NCI-H345 (cell line): ENCODE measurements around the gene MGAT5B.
"Not testable (repeated sequence)": the region's sequence is repeated elsewhere in the genome, so short reads cannot be mapped to it uniquely, and the experiment has no call there.

ENCODE experiments used
- DNase-seq: peaks from one replicate; lab custom pipeline; 2025; lab: John Stamatoyannopoulos, UW

MGAT5B gene

DNA sequence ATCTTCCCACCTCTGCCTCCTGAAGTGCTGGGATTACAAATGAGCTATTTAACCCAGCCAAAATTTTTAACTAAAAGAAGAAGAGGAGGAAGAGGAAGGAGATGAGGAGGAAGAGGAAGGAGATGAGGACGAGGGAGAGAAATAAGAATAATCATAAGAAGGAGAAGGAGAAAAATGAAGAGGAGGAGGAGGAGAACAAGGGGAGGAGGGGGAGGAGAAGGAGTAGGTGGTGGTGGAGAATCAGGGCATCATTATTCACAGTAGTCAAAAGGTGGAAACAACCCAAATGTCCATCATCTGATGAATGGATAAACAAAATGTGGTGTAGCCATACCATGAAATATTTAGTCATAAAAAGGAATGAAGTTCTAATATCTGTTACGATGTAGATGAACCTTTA, 21.2 kb upstream of the MGAT5B start:
- DNase-seq: no peak

GRCh38 chr17:76848670-76849069, 19.5 kb upstream of the MGAT5B start:
- DNase-seq: no peak

- not testable (repeated sequence) for DNase-seq
Measured at GRCh38 chr17:76849160-76849559, 19.0 kb upstream of the MGAT5B start.

DNA sequence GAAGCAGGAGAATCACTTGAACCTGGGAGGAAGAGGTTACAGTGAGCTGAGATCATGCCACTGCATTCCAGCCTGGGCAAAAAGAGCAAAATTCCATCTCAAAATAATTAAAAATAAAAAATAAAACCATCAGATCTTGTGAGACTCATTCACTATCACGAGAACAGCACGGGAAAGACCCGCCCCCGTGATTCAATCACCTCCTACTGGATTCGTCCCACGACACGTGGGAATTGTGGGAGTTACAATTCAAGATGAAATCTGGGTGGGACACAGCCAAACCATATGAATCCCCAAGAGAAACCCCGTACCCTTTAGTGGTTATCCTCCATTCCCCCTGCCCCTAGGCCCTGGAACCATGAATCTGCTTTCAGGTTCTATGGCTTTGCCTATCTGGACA, 15.4 kb upstream of the MGAT5B start:
- DNase-seq: no peak

DNA sequence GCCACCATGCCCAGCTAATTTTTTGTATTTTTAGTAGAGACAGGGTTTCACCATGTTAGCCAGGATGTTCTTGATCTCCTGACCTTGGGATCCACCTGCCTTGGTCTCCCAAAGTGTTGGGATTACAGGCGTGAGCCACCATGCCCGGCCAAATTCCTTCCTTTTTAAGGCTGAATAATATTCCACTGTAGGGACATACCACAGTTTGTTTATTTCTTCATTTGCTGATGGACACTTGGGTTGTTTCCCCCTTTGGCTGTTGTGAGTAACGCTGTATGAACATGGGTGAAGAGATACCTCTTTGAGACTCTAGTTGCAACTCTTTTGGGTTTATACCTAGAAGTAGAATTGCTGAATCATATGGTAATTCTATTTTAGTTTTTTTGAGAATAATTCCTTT, 13.1 kb upstream of the MGAT5B start:
- DNase-seq: no peak

- no peak for DNase-seq
Measured at GRCh38 chr17:76862079-76862478, 6.1 kb upstream of the MGAT5B start.

GRCh38 chr17:76862494-76862893, 5.7 kb upstream of the MGAT5B start:
- no peak for DNase-seq

DNA sequence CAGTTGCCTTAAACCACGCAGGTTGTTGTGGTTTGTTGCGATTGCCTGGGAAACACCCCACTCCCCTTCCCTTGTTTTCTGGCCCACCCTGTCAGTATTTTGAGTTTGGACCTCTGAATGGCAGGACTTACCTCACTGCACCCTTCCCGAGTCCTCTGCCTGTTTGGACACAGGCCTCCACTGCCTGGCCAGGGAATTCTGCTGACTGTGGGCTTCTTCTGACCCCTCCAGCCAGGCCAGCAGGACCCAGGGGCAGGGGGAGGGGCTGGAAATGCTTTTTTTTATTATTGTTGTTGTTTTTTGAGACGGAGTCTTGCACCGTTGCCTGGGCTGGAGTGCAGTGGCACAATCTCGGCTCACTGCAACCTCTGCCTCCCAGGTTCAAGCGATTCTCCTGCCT, 4.2 kb upstream of the MGAT5B start:
- no peak for DNase-seq

DNA sequence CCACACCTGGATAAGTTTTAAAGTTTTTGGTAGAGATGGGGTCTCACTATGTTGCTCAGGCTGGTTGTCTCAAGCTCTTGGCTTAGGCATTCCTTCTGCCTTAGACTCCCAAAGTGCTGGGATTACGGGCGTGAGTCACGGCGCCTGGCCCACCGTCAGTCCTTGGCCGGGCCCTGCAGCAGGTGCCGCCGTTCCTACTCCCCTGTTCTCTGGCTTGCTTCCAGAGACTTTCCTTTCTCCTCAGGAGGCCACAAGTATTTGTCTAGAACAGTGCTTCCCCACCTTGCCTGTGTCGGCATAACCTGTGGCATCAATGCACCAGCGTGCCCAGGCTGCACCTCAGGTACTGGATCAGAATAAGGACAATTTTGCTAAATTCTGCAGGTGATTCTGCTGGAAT, 3.0 kb upstream of the MGAT5B start:
- peak; percentile 37 for DNase-seq

DNA sequence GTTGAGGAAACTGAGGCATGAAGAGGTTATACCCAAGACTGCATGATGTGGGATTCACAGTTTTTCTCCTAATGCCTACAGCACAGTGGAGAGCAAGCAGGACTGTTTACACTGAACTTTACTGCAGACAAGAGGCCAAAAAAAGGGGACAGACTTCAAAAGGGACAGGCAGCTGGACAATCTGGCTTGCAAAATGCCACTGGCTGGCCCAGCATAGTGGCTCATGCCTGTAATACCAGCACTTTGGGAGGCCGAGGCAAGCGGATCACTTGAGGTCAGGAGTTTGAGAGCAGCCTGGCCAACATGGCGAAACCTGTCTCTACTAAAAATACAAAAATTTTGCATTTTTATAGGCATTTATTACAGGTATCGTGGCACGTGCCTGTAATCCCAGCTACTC, 2.0 kb upstream of the MGAT5B start:
- no peak for DNase-seq

DNA sequence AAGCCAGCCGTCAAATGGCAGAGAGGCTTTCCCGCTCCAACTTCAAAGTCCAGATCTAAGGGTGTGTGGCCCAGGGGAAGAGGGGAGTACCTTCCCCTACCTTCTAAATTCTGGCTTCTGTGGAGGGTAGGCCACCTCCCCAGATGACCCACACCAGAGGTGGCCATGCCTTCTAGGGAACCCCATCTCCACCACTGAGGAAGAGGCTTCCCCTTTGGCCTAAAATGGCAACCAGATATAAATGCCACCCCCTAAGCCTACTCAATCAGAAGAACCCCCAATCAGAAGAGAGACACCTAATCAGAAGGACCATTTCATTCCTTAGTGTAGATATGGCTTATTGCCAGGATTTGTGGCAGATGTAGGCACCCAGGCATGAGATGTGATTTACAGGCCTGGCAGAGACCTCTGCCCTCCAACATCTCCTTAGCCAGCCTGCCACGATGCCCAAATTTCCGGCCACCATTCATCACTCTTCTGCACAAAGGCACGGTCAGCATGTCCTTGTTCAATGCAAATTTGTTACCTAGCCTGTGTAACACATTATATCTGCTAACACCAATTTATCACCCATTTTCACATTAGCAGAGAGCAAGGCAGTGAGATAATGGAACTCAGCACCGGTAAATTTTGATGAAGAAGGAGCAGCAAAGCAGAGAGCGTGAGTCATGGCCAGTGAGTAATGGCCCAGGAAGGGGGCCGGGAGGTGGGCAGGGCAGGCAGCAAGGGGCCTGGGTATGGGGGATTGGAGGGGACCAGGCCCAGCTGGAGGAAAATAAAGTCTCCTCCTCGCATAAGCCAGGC, 1.2 kb upstream of the MGAT5B start:
- DNase-seq: peak; percentile 31

DNA sequence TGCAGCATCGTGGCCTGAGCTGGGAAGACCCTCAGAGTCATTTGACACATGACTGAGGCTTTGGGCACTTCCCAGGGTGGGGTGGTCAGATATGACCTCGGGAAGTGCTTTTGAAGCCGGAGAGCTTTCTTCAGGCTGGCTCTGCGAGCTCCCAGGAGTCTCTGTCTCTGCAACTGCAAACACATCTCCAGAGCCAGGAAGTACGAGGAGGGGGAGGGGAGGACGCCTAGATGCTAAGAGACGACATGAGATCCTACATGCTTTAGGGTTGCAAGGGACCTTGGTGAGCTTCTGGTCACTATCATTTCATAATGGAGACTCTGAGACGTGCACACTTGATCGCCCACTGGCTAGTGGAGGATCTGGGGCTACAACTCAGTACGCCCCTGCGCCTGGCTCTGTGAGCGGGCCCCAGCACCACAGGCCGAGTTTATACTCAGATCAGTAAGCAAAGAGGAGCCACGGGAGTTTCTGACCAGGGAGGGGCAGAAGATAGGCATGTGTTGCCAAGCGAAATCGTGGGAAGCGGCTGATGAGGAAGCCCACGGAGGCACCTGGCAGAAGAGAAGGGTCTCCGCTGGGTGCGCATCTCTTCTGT, 527 bp upstream of the MGAT5B start:
- no peak for DNase-seq

GRCh38 chr17:76868669-76869495, 678 bp downstream of the MGAT5B start:
- no peak for DNase-seq

DNA sequence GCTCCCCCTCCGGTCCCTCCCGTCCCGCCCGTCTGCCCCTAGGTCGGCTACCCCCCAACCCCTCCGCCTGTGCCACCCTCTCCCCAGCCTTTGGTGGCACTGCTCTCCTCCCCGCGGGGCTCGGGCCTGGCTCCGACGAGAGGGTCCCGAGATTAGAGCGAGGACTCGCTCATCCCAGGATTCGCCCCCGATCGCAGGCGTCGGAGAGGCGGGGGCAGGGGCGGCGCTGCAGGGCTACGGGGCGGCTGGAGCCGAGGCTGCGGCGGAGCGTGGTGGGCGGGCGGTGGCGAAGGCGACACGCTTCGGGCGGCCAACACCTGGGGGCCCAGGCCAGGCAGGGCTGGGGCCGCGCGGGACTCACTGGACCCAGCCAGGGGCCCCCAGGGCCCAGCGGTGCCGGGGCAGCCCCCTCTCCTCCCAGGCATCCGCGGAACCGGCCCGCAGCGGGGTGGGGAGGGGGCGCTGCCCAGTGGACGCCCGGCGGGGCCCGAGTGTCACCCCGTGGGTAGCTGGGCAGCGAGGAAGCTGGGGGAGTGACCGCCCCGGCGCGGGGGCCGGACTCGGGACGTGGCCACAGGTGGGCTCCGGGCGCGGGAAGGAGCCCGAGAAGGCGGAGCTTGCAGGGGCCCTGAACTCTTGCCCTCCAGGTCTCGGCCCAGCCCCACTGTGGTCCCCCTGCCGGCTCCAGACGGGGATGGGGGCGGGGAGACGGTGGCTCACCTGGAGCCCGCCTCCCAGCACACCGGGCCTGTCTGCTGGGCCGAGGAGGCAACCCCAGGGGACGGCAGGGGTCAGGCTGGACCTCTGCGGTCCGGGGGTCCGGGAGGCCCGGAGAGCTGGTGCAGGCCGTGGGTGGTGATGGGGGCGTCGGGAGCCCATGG, 1.5 kb downstream of the MGAT5B start:
- no peak for DNase-seq

GRCh38 chr17:76870377-76870714, 2.1 kb downstream of the MGAT5B start:
- DNase-seq: no peak

DNA sequence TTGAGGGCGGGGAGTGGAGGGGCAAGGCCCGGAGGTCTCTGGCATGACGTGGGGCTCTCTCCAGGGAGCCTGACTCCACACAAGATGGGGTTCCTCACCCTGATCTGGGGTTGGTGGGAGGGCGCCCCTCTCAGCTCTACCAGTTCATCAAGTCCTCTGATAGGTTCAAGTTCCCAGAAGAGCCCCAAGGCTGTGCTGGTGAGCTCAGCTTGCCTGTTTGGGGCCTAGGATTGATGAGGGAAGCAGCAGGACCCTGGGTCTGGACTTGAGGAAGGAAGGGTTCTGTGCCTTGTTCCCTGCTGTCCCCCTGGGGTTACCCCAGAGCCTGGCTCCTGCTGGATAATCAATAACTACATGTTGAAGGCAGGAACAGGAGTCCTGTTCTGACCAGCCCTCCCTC, 3.5 kb downstream of the MGAT5B start:
- no peak for DNase-seq

DNA sequence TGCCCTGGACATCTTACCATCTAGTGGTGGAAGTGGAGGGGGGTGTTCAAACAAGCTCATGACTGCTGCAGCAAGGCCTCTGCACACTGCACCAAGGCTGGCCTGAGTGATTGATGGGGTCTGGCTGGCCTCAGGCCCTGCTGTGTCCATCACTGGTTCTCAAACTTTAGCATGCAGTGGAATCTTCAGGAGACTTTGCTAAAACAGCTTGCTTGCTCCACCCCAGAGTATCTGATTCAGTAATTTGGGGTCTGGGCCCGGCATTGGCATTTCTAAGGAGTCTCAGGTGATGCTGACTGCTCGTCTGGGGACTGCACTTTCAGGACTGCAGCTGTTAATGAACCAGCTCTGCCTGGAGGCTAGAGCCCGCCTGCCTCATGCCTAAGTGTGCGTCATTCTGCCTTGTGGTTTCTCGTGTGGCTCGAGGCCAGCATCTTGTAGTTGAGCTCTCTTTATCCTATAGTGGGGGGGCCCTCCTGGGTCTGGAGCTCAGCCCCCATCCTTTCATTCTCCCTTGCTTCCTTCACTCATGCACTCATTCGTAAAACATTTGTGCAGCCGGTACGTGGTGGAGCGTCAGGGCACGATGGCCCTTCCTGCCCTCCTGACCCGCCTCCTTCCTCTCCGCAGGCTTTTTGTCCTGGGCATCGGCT, 4.1 kb downstream of the MGAT5B start:
- no peak for DNase-seq

GRCh38 chr17:76872874-76873221, 4.6 kb downstream of the MGAT5B start:
- DNase-seq: no peak

DNA sequence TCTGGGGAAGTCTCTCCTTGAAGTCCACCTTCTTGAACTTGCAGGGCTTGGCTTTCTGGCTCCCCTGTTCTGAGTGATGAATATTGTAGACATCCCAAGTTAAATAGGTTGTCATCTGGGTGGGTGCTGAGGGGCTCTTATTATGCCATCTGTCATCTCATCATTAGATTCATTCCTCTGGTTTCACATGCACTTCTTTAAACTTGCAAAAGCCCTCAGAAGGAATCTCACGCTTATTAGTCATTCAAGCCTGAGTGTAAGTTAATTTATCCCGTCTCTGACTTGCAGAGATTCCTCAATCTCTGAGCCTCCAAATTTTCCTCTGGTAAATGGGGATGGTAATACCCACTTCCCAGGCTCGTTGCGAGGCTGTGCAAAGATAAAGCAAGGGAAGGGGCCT, 5.7 kb downstream of the MGAT5B start:
- DNase-seq: no peak

- DNase-seq: no peak
Measured at GRCh38 chr17:76877437-76877836, 9.2 kb downstream of the MGAT5B start.

- DNase-seq: no peak
Measured at GRCh38 chr17:76878568-76878967, 10.4 kb downstream of the MGAT5B start.

- DNase-seq: no peak
Measured at GRCh38 chr17:76879254-76879653, 11.1 kb downstream of the MGAT5B start.
